ENCODE measurements around the gene ZBTB9.

DNA sequence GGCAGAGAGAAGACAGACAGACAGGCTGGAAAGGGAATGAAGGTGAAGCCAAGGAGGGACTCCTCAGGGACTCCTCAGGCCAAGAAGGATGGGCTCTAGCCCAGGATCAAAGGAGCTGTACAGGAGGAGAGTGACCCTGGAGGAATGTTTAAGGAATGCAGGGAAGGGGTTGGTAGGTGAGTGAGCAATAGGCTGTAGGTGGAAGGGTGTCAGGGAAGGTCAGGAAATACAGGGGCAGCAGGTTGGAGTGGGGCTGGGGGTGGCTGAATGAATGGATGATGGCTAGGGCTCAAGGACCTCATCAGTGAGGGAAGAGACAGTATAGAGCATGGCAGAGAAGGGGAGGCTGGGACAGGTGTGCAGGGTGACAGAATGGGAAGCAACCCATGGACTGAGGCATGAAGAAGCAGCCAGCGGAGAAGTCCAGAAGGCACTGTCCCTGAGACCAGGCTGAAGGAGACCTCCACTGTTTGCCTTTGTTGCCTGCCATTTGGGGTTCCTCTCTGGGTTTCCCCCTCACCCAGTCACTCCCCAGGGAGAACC is 21.3 kb upstream of the ZBTB9 start:
- TF ChIP-seq POLR2A (IDR thresholded peaks at IDR 0.05; ENCODE audit: low read length) (no peak), GATA1 (IDR thresholded peaks at IDR 0.05; ENCODE audit: low read depth, low read length) (no peak)
